NCI-H524 treated with DMSO at 0.1 percent for 48 hours (cell line): ENCODE results near the gene TANGO2.
A peak's percentile ranks its signal among the peaks of the same experiment; 100 is the strongest.

ENCODE experiments used
- DNase-seq: peaks from one replicate; lab custom pipeline; 2025; lab: John Stamatoyannopoulos, UW

TANGO2 gene, protein sequence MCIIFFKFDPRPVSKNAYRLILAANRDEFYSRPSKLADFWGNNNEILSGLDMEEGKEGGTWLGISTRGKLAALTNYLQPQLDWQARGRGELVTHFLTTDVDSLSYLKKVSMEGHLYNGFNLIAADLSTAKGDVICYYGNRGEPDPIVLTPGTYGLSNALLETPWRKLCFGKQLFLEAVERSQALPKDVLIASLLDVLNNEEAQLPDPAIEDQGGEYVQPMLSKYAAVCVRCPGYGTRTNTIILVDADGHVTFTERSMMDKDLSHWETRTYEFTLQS

DNA sequence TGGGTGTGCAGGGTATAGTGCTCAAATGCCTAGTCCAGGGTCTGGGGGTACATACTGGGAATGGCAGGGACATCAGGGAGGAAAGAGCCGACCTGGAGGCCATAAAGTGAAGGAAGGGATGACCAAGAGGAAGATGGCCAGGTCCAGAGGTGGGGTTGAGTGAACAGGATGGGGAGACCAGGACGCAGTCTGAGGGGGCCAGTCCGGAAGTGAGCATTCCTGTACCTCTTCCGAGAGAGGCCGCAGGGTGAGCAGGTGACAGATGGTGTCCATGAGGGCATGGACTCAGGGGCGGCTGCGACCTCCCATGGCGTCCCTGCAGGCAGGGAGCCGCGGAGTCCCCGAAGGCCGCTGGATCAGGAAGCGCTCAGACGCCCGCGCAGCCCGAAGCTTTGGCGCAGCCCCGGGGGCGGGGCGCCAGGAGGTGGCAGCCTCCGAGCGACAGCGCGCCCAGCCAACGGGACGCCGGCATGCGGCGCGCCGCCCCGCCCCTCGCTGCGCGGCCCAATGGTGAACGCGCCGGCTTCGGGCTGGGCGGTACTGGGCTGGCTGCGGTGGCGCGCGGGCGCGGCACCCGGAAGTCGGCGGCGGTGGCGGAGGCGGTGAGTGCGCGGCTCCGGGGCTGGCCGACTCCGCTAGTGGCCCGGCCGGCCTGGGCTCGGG lies at the start of gene TANGO2:
TANGO2 (plus strand) TSS at position 578 of the 663 bp plus-strand sequence. CDS start 15,689 bp downstream, outside the sequence.
- DNase-seq, result peak; percentile 22

DNA sequence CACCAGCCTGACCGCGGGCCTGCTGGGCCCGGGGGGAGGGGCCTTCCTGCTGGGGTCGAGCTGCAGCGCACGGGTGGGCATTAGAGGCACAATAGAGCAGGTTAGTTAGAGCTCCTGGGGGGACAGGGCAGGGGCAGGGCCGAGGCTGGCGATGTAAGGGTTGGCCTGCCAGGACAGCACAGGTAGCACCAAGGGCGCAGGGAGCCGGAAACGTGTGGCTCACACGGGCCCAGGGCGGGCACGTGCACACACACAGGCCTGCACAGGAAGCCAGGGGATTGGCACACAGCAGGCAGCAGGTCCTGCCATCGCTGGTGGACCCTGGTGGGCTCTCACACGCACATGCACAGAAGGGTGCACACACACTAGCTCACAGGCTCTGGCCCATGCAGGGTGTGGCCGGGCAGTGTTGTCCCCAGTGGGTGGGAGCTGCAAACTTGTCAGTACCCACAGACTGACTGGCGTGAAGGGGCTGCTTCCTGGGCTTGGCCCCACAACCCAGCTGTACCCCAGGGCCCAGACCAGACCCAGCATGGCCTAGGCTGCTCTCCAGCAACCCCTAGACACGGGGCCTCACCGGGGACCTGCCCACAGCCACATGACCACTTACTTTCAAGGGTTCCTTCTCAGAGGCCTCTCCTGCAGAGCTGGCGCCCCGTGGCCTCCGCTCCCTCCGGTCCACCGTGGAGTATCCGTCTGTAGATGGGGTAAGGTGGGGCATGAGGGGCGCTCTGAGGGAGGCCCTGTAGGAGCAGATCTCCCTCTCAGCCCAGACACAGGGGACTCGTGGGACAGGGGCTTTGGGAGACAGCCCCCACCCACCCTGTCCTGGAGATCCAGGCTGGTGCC lies 49.4 kb upstream of the TANGO2 start:
- no peak for DNase-seq

DNA sequence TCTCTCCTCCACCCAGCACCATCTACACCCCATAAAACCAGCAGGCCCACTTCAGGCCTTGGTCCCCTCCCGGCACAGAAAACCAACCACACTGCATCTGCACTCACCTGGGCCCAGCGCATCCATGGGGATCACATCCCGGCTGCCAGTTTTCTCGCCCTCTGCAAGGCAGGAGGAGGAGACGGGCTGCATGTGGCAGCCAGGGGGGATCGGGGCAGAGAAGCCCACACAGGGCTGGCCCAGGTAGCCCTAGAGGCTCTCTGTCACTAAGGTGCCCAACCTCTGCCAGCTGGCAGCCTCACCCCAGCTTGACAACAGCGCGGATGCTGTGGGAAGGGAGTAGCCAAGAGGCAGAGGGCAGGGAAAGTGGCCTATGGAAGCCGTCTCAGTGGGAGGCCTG lies 48.7 kb upstream of the TANGO2 start:
- DNase-seq, result no peak

DNA sequence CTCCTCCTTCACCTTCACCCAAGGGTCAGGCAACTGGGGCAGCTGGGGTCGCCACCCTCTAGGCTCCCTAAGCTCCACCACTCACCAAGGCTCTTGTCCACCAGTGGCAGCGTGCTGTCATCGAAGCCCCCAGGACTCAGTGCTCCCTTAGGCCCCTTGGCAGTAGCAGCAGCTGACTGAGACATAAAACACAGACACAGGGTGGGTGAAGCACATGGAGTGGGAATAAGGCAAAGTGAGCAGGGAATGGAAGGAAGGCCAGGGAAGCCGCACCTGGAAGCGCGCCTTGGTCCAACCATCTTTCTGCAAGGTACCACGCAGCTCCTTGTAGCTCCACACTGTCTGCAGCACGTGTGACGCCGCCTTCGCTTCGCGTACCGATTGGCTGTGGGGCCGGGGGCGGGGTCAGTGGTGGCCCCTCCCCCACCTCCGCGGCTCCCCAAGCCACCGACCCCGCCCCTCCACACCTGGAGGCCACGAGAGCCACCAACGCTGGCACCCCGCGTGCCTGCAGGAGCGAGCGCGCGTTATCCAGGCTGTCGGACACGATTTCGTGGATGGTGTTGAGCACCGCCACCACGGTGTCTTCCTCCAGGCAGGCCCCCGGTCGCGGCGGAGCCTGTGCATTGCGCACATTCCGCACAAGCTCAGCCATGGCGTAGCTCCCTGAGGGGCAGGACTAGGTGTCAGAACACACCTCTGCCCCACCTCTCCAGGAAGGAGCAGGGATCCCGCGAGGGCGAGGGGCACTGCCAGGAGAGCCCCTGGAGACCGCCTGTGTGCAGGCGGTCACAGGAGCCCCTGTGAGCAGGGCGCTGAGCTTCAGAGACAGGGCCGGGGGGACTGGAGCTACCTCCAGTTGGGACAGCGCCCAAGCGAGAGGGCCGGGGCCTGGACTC lies 48.0 kb upstream of the TANGO2 start:
- DNase-seq, result no peak

DNA sequence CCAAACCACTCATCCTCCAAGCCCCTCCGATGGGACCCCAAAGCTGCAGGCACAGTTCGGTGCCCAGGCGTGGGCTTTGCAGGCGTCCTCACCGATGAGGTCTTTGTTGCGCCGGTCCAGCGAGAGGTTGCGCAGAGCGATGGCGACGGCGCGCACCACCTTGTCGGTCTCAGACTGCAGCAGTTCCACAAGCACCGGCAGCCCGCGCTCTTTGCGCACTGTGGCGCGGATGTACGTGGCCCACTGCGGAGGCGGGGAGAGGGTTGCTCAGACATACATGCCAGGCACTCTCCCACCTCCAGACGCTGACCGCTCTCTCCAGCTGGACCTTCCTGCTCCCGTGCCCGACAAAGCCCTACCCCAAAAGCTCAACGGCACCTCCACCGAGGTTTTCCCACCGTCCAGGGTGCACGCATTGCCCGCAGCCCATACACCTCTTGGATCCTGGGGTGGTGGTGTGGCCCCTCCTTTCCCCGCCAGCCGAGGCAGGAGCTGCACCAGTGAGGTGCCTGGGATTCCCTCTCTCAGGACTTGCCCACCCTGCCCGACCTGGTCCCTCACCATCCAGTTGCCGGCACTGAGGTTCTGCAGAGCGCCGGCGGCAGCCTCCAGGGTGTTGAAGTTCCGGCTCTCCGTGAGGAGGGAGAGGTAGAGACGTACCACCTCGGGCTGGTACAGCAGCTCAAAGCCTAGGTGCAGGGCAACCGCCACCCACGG lies 47.2 kb upstream of the TANGO2 start:
- no peak for DNase-seq

DNA sequence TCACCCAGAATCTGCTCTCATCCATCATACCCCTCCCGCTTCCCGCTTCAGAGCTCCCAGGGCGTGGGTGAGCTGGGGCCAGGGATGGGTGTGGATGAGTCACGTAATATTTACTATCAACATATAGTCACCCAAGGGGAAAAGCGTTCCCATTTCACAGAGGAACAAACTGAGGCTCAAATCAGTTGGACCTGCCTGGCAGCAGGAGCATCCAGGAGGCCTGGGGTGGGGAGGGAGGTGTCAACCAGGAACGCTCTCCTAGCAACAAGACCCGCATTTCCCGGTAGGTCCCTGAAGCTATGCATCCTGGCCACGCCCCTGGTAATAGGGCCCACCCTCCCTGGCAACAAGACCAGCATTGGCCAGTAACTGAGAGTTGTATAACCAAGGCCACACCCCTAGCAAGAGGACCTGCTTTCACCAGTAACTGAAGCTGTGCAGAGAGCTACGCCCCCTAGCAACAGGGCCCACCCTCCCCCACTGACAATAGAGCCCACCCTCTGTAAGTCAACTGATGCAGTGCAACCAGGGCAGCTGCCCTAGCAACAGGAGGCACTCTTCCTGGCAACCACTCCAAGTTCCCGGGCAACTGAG lies 46.5 kb upstream of the TANGO2 start:
- DNase-seq, result peak; percentile 65

DNA sequence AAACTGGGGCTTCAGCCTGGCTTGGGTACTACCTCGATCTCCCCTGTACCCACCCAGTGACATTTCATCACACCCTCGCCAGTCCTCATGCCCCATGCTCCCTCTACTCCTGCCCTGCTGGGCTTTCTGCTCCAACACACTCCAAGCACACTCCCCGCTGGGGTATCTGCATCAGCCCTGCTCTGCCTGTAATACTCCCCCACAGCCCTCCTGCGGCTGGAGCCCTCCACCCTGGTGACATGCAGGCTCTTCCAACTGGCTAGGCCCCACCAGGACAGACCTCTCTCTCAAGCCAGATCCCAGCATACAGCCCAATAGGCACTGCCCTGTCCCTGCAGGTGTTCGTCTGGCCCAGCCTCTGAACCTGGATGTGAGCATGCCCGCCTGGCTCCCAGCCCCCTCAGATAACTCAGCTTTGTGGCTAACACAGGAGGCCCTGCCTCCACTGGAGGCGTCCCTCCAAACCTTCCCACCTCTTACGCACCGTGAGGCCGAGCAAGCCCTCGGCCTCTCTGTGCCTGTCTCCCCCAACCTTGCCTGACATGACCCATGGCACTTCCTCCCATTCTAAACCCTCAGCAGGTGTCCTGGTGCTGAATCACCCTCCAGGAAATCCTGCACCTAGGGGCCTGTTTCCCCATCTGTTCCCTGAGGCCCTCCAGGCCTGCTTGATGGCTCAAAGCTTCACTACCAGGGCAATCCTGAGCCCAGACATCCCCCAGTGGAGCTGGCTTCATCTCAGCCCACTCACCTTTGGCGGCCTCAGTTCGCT lies 45.8 kb upstream of the TANGO2 start:
- DNase-seq, result peak; percentile 59

DNA sequence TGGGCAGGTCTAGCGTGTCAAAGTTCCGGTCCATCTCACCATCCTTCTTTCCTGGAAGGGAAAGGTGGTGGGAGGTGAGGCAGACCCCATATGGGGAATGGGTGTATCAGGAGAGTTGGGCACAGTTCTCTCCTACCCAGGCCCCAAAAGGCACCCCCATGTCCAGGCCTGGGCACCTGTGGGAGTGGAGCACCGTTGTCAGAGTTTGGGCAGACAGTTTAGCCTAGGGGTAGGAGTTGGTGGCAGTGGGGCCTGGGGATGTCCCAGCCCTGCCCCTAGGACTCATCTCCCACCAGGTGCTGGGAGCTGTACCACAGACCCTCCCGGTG lies 45.2 kb upstream of the TANGO2 start:
- no peak for DNase-seq

DNA sequence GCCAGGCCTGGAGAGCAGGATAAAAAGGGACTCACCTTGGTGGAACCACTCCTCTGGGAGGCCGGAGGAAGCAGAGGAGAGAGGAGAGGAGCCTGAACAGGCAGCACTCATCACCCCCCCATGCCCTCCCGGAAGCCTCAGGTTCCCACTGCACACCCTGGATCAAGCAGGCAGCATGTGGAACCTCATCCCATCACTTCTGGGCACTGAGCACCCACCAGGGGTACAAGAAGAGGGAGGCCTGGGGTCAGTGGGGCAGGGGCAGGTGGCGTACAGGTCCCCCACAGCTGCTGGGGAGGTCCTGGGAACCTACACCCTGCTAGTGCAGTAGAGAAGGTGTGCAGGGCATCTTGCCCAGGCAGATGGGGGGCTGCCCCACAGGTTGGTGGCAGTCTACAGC lies 44.2 kb upstream of the TANGO2 start:
- DNase-seq, result no peak

DNA sequence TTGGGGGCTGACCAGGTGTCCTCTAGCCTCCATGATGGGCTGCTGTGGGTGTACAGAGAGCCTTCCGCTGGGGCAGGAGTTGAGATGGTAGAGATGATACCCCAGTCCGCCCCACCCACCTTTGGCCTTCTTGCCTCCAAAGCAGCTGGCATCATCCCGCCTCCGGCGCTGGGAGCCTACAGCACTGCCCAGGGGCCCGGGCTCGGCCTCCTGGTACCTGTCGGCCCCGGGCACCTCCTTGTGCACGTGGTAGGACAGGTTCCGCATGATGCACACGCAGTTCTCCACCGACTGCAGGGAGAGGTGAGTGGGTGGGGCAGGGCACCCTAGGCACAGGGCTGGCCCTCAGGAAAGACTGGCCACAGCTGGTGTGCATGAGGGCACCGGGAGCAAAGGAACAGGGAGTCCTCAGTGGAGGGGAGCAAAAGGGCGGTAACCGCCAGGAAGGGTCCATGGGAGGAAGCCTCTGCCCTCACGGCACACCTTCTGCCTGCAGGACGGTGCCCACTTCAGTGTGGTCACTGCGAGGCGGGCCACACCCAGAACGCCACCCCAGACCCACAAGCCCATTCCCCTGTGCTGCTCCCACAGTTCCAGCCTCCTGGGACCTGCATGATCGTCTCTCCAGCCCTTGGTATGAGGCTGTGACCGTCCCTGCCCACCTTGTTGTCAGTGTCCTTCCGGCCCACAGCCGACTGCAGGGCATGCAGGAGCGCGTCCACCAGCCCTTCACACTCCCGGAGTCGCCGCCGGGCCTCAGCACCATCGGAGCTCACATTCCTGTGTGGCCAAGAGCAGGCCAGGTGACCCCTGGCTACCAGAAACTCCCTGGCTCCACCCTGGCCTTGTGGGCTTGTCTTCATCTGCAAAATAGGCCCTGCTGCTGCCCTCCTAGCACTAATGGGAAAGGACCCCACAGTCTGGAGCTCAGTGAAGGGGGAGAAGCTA lies 43.3 kb upstream of the TANGO2 start:
- DNase-seq, result no peak

DNA sequence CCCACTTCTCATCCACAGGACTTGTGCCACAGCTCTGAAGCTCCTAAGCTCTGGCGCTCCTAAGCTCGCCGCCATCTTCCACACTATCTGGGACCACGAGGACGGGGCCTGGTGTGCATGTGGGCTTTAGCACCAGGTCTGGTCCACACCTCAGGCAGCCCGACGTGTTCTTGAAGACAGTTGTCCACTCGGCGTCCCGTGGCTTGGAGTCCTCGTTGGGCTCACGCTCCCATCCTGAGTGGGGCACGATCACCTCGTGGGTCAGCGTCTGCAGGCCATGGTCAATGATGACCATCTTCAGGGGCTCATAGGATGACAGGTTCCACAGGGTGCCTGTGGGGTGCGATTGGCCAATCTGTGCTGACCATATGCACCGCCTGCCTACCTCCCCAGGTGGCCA lies 42.2 kb upstream of the TANGO2 start:
- DNase-seq, result no peak

DNA sequence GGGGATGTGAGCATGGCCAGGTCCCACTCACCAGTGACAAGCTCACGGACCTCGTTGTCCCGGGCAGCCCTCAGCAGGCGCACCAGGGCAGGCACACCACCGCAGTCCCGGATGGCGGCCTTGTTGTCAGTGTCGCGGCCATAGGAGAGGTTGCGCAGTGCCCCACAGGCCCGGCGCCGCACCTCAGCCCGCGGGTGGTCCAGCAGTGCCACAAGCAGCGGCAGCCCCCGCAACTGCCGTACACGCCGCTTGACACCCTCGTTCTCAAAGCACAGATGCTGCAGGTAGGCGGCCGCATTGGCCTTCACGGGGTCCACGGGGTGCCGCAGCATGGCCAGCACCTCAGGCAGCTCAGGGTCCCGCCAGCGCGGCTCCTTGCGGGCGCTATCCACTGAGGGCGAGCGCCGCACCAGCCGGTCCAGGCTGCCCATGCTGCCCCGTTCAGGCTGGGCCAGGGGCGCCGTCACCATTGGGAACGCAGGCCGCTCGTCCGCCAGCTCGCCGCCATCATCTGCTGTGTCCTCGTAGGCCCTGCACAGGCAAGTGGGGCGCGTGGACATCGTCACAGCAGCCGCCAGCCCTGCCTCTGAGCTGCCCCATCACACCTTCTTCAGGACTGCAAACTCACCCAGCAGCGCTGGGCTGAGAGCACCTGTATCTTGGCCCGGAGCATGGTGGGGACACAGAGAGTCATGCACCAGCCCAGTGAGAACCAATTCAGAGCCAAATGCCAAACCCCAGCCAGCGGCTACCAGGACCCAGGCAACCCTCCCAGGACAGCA lies 41.0 kb upstream of the TANGO2 start:
- no peak for DNase-seq

DNA sequence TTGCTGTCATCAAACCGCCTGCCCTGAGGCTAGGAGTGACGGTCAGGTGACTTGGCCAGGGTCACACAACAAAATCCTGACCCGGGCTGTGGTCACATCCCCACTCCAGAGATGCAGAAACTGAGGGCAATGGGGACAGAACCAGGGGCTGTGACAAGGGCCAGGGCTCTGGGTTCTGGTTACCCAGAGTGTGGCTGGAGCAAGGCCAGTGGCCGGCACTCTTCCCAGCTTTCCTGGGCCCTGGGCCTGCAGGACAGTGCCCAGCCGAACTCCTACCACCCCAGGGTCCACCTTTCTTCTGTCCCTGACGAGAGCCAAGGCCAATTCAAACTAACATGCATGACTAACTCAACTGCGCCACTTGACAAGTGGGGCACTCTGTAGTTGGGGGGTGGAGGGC lies 40.1 kb upstream of the TANGO2 start:
- no peak for DNase-seq

DNA sequence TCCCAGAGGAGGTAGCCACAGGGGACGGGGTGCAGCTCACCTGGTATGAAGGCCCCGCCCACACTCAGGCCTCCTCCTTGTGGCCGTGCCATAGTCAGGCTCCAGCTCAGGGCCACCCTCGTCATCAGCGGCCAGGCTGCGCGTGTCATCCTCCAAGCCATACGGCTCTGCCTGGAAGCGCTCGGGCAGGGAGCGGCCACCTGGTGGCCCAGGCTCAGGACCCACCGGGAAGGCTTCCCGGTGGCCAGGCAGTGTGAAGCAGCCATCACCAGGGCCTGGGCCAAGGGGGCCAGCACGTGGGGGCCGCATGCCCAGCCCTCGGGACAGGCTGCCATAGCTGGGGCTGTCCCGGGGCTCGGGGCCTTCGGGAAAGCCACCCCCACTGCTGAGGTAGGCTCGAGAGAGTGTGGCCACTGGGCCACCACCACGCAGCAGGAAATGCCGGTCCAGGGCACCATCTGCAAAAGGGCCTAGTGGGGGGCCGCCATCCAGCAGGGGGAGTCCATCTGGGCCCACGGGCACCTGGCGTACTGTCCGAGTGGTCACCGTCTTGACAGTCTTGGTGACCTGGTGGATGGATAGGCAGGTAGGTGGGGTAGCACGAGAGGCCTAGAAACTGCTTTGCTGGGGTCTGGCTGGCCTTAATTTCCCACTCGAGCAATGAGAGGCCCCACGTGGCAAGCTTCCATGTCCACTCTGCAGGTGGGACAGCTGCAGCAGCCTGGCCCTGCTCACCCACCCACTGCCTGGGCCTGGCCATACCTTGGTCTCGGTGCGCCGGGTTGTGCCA lies 39.5 kb upstream of the TANGO2 start:
- no peak for DNase-seq

DNA sequence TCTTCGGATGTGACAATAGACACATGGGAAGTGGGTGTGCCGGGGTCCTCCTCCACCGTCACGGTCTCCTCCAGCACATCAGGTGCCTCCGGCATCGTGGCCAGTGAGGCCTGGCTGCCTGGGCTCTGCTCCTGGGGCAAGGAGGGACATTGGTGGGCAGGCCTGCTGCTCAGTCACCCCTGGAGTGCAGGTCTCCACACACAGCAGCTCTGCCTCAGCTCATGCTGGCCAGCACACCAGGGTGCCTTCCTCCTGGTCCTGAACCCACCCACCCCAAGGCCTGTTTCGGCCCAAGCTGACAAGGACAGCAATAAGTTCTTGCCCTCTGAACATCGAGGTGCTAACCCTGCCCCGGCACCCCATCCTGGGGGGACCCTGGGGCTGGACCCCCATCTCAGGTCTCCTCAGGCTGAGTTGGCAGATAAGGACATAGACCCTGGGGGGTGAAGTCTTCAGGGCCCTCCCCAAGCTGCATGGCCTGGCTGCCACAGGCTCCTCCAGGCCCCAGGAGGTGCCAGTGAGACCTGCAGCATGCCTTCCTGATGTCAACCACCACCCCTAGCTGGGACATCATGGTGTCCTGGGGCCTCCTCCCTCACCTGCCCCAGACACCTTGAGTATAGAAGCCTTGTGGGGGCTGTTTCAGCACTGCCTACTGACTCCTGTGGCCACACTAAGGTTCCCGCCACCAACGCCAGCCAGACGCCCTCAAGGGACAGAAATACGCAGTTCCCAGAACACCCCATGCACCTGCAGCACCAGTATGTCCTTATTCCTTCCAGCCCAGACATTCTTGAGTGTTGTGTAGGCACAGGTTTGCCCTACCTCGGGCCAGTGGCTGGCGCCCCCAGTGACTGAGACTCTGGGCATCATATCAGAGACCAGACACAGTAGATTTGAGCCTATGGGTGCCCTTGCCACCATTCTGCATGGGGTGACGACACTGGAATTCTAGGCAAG lies 38.7 kb upstream of the TANGO2 start:
- DNase-seq, result no peak

DNA sequence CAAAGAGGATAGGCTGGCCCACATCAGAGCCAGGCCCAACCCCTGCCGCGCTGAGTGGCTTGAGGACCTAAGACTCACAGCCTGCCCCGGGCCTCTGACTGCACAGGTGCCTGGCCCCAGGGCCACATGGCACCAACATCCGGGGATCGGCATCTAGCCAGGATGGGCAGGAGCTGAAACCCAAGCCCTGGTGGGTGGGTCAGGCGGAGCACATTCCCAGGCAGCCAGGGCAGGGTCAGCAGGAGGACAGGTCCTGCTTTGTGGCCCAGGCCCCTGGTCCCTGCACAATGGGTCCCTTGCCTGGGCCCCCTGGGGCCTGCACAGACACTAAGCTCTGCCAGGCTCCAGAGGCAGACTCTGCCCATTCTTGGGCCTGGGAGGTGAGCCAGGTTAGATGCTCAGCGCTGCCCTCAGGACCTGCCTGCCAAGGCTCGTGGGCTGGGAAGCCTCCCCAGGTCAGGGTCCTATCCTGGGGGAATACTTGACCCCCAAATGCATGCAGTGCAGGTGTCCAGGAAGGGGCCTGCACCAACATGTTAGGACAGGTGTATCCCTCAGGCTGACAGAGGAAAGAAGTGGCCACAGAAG lies 37.8 kb upstream of the TANGO2 start:
- DNase-seq, result no peak
